ENCODE results near the gene TIGIT.

TIGIT gene

GRCh38 chr3:114314282-114314681 lies 20.5 kb downstream of the TIGIT start:
- no peak for DNase-seq

GRCh38 chr3:114318295-114318694 lies 24.5 kb downstream of the TIGIT start:
- no peak for DNase-seq

- DNase-seq = peak; percentile 38
Measured at GRCh38 chr3:114319453-114319852, 25.6 kb downstream of the TIGIT start.

- no peak for DNase-seq
Measured at GRCh38 chr3:114320246-114320645, 26.4 kb downstream of the TIGIT start.

- no peak for DNase-seq
Measured at GRCh38 chr3:114323546-114324254, 29.9 kb downstream of the TIGIT start.

- DNase-seq = no peak
Measured at GRCh38 chr3:114327665-114328064, 33.8 kb downstream of the TIGIT start.

- DNase-seq = no peak
Measured at GRCh38 chr3:114328345-114328744, 34.5 kb downstream of the TIGIT start.

GRCh38 chr3:114329823-114330222 lies 36.0 kb downstream of the TIGIT start:
- no peak for DNase-seq

GRCh38 chr3:114331007-114331406 lies 37.2 kb downstream of the TIGIT start:
- DNase-seq = no peak

- DNase-seq = no peak
Measured at GRCh38 chr3:114331710-114332109, 37.9 kb downstream of the TIGIT start.

- DNase-seq = no peak
Measured at GRCh38 chr3:114332342-114333179, 38.7 kb downstream of the TIGIT start.

GRCh38 chr3:114333180-114333922 lies 39.5 kb downstream of the TIGIT start:
- no peak for DNase-seq

- no peak for DNase-seq
Measured at GRCh38 chr3:114333923-114334240, 40.1 kb downstream of the TIGIT start.

- no peak for DNase-seq
Measured at GRCh38 chr3:114336122-114336697, 42.4 kb downstream of the TIGIT start.

- no peak for DNase-seq
Measured at GRCh38 chr3:114336857-114337256, 43.0 kb downstream of the TIGIT start.

GRCh38 chr3:114338651-114339357 lies 45.0 kb downstream of the TIGIT start:
- DNase-seq = no peak

GRCh38 chr3:114344492-114344891 lies 50.7 kb downstream of the TIGIT start:
- DNase-seq = no peak

GRCh38 chr3:114350271-114350670 lies 56.4 kb downstream of the TIGIT start:
- DNase-seq = no peak

- DNase-seq = no peak
Measured at GRCh38 chr3:114350690-114351089, 56.9 kb downstream of the TIGIT start.

- DNase-seq = no peak
Measured at GRCh38 chr3:114351123-114351821, 57.4 kb downstream of the TIGIT start.

- DNase-seq = no peak
Measured at GRCh38 chr3:114351822-114352145, 58.0 kb downstream of the TIGIT start.

GRCh38 chr3:114355653-114356052 lies 61.8 kb downstream of the TIGIT start:
- no peak for DNase-seq
